ENCODE results near the gene TOMM70.
"Not testable (repeated sequence)": the region's sequence is repeated elsewhere in the genome, so short reads cannot be mapped to it uniquely, and the experiment has no call there.

TOMM70 gene

GRCh38 chr3:100361897-100362296, 39.0 kb downstream of the TOMM70 start:
- Mint-ChIP-seq H3K9me3 (peaks cover 4% of the 10 kb centered on the region), H3K4me3 (no peak overlapping the region), H3K4me1 (ENCODE audit: low read depth) (no peaks in the 10 kb centered on the region), H3K36me3 (ENCODE audit: low read depth) (peaks cover 52% of the 10 kb centered on the region), H3K27me3 (ENCODE audit: low read depth) (no peaks in the 10 kb centered on the region), H3K27ac (peak overlapping the region; percentile 8)

GRCh38 chr3:100360757-100361496, 40.0 kb downstream of the TOMM70 start:
- H3K9me3 Mint-ChIP-seq = peaks cover 4% of the 10 kb centered on the region

GRCh38 chr3:100359035-100359434, 41.9 kb downstream of the TOMM70 start:
- no peaks in the 10 kb centered on the region for H3K4me1 Mint-ChIP-seq (ENCODE audit: low read depth)
- H3K27me3 Mint-ChIP-seq (ENCODE audit: low read depth) = no peaks in the 10 kb centered on the region
- peaks cover 46% of the 10 kb centered on the region for H3K36me3 Mint-ChIP-seq (ENCODE audit: low read depth)
- no peak overlapping the region for H3K4me3 Mint-ChIP-seq
- H3K9me3 Mint-ChIP-seq = peaks cover 4% of the 10 kb centered on the region
- peak overlapping the region; percentile 41 for H3K27ac Mint-ChIP-seq

More at GRCh38 chr3:100360757-100361496, 40.0 kb downstream of the TOMM70 start:
- Mint-ChIP-seq H3K4me1 (ENCODE audit: low read depth) (no peaks in the 10 kb centered on the region), H3K27me3 (ENCODE audit: low read depth) (no peaks in the 10 kb centered on the region), H3K27ac (no peak overlapping the region), H3K4me3 (no peak overlapping the region), H3K36me3 (ENCODE audit: low read depth) (peaks cover 53% of the 10 kb centered on the region)

GRCh38 chr3:100358413-100358812, 42.5 kb downstream of the TOMM70 start:
- no peak overlapping the region for H3K27ac Mint-ChIP-seq

GRCh38 chr3:100354850-100355249, 46.0 kb downstream of the TOMM70 start:
- Mint-ChIP-seq H3K27ac (no peak overlapping the region), H3K4me3 (no peak overlapping the region), H3K9me3 (no peaks in the 10 kb centered on the region), H3K27me3 (ENCODE audit: low read depth) (no peaks in the 10 kb centered on the region), H3K4me1 (ENCODE audit: low read depth) (no peaks in the 10 kb centered on the region), H3K36me3 (ENCODE audit: low read depth) (peaks cover 40% of the 10 kb centered on the region)

More at GRCh38 chr3:100358413-100358812, 42.5 kb downstream of the TOMM70 start:
- no peaks in the 10 kb centered on the region for H3K27me3 Mint-ChIP-seq (ENCODE audit: low read depth)
- peaks cover 4% of the 10 kb centered on the region for H3K9me3 Mint-ChIP-seq
- peaks cover 43% of the 10 kb centered on the region for H3K36me3 Mint-ChIP-seq (ENCODE audit: low read depth)
- H3K4me3 Mint-ChIP-seq = no peak overlapping the region
- H3K4me1 Mint-ChIP-seq (ENCODE audit: low read depth) = no peaks in the 10 kb centered on the region

GRCh38 chr3:100352296-100353231, 48.3 kb downstream of the TOMM70 start:
- Mint-ChIP-seq H3K9me3 (no peaks in the 10 kb centered on the region), H3K4me3 (no peak overlapping the region), H3K27me3 (ENCODE audit: low read depth) (no peaks in the 10 kb centered on the region), H3K4me1 (ENCODE audit: low read depth) (no peaks in the 10 kb centered on the region), H3K27ac (no peak overlapping the region), H3K36me3 (ENCODE audit: low read depth) (peaks cover 45% of the 10 kb centered on the region)

- H3K27ac Mint-ChIP-seq; H3K4me1 Mint-ChIP-seq (ENCODE audit: low read depth); H3K27me3 Mint-ChIP-seq (ENCODE audit: low read depth); H3K9me3 Mint-ChIP-seq; H3K4me3 Mint-ChIP-seq: not testable (repeated sequence)
- peaks cover 44% of the 10 kb centered on the region for H3K36me3 Mint-ChIP-seq (ENCODE audit: low read depth)
Measured at GRCh38 chr3:100351770-100352169, 49.1 kb downstream of the TOMM70 start.

- Mint-ChIP-seq H3K9me3 (no peaks in the 10 kb centered on the region), H3K4me1 (ENCODE audit: low read depth) (peaks cover 8% of the 10 kb centered on the region), H3K27me3 (ENCODE audit: low read depth) (no peaks in the 10 kb centered on the region), H3K36me3 (ENCODE audit: low read depth) (peaks cover 60% of the 10 kb centered on the region), H3K4me3 (no peak overlapping the region), H3K27ac (no peak overlapping the region)
Measured at GRCh38 chr3:100348727-100349126, 52.2 kb downstream of the TOMM70 start.

- peaks cover 33% of the 10 kb centered on the region for H3K36me3 Mint-ChIP-seq (ENCODE audit: low read depth)
- no peaks in the 10 kb centered on the region for H3K9me3 Mint-ChIP-seq
- H3K27me3 Mint-ChIP-seq (ENCODE audit: low read depth) = no peaks in the 10 kb centered on the region
- H3K4me3 Mint-ChIP-seq = no peak overlapping the region
- no peak overlapping the region for H3K27ac Mint-ChIP-seq
- peaks cover 23% of the 10 kb centered on the region for H3K4me1 Mint-ChIP-seq (ENCODE audit: low read depth)
Measured at GRCh38 chr3:100340527-100340926, 60.4 kb downstream of the TOMM70 start.

- no peaks in the 10 kb centered on the region for H3K9me3 Mint-ChIP-seq
- H3K27me3 Mint-ChIP-seq (ENCODE audit: low read depth) = no peaks in the 10 kb centered on the region
- no peak overlapping the region for H3K27ac Mint-ChIP-seq
- H3K4me3 Mint-ChIP-seq = no peak overlapping the region
- H3K36me3 Mint-ChIP-seq (ENCODE audit: low read depth) = peaks cover 29% of the 10 kb centered on the region
- peaks cover 29% of the 10 kb centered on the region for H3K4me1 Mint-ChIP-seq (ENCODE audit: low read depth)
Measured at GRCh38 chr3:100339786-100340185, 61.1 kb downstream of the TOMM70 start.

- no peaks in the 10 kb centered on the region for H3K27me3 Mint-ChIP-seq (ENCODE audit: low read depth)
- peaks cover 23% of the 10 kb centered on the region for H3K36me3 Mint-ChIP-seq (ENCODE audit: low read depth)
- H3K4me3 Mint-ChIP-seq = no peak overlapping the region
- no peaks in the 10 kb centered on the region for H3K9me3 Mint-ChIP-seq
- H3K27ac Mint-ChIP-seq = no peak overlapping the region
- H3K4me1 Mint-ChIP-seq (ENCODE audit: low read depth) = peaks cover 25% of the 10 kb centered on the region
Measured at GRCh38 chr3:100338911-100339310, 62.0 kb downstream of the TOMM70 start.

GRCh38 chr3:100336229-100336628, 64.7 kb downstream of the TOMM70 start:
- not testable (repeated sequence) for H3K27me3 Mint-ChIP-seq (ENCODE audit: low read depth); H3K27ac Mint-ChIP-seq; H3K9me3 Mint-ChIP-seq; H3K4me3 Mint-ChIP-seq; H3K36me3 Mint-ChIP-seq (ENCODE audit: low read depth)
- H3K4me1 Mint-ChIP-seq (ENCODE audit: low read depth) = peaks cover 13% of the 10 kb centered on the region

- Mint-ChIP-seq H3K4me3 (peak overlapping the region; percentile 90), H3K9me3 (no peaks in the 10 kb centered on the region), H3K27me3 (ENCODE audit: low read depth) (no peaks in the 10 kb centered on the region), H3K36me3 (ENCODE audit: low read depth) (peaks cover 2% of the 10 kb centered on the region), H3K4me1 (ENCODE audit: low read depth) (peaks cover 13% of the 10 kb centered on the region), H3K27ac (peak overlapping the region; percentile 90)
Measured at GRCh38 chr3:100335434-100335833, 65.5 kb downstream of the TOMM70 start.

- peaks cover 2% of the 10 kb centered on the region for H3K36me3 Mint-ChIP-seq (ENCODE audit: low read depth)
- peaks cover 13% of the 10 kb centered on the region for H3K4me1 Mint-ChIP-seq (ENCODE audit: low read depth)
- peak within 1 kb of the TSS; percentile 90 for H3K4me3 Mint-ChIP-seq
- H3K27ac Mint-ChIP-seq = peak within 1 kb of the TSS; percentile 90
- no peaks in the 10 kb centered on the region for H3K9me3 Mint-ChIP-seq
- no peaks in the 10 kb centered on the region for H3K27me3 Mint-ChIP-seq (ENCODE audit: low read depth)
Measured at GRCh38 chr3:100334488-100335351, 66.2 kb downstream of the TOMM70 start, which contains the start of gene NIT2. Gene NIT2, plus strand, starts transcription at chr3:100334757. Its CDS starts 35 bp downstream, at chr3:100334792.

Data from T-helper 1 cell treated with Interleukin-12 subunit alpha and Interleukin-12 subunit beta and Interleukin-4 antibody, amounts not matched to agents 30 μg/mL and 1 μg/mL, for 36 hours (primary cell).